Mesenchymal stem cell (in vitro differentiated cells and primary cell): Measurements from ENCODE around the gene VWA3B. TPM values are rescaled to one million over a fixed set of nuclear protein-coding genes. Genes with fewer than 3 reads are reported as not detected.

Experiments
- DNase-seq: peaks from one replicate; pipeline ENCODE4 v3.0.0-alpha.2; 2013
- H2AFZ ChIP-seq: one replicate; pipeline ENCODE4 v1.6.1; 2013; ENCODE audit warnings: low read depth, mild to moderate bottlenecking, control low read depth, inconsistent platforms, low read length, moderate library complexity
- H2AK5ac ChIP-seq: 2 replicates; pipeline ENCODE4 v1.6.1; 2013; ENCODE audit warnings: low read length, moderate library complexity, mild to moderate bottlenecking, inconsistent platforms; ENCODE audit not compliant: severe bottlenecking
- H2BK120ac ChIP-seq: one replicate; pipeline ENCODE4 v1.6.1; 2013; ENCODE audit warnings: low read depth, mild to moderate bottlenecking, inconsistent platforms, low read length, moderate library complexity
- H2BK12ac ChIP-seq, 2 experiments: one replicate each; pipeline ENCODE4 v1.6.1; 2013; ENCODE audit warnings: inconsistent platforms in 2 of 2, low read length in 2 of 2, mild to moderate bottlenecking in 2 of 2, moderate library complexity in 2 of 2, control low read depth in 1 of 2
- H2BK15ac ChIP-seq: one replicate; pipeline ENCODE4 v1.6.1; 2013; ENCODE audit warnings: mild to moderate bottlenecking, low read depth, inconsistent platforms; ENCODE audit not compliant: poor library complexity, severe bottlenecking
- H2BK5ac ChIP-seq: 2 replicates; pipeline ENCODE4 v1.6.1; 2013; ENCODE audit warnings: low read depth, mild to moderate bottlenecking, low read length, control low read depth, inconsistent platforms; ENCODE audit not compliant: poor library complexity, severe bottlenecking
- H3K14ac ChIP-seq, 2 experiments: one replicate each; pipeline ENCODE4 v1.6.1; 2013; ENCODE audit warnings: inconsistent platforms in 2 of 2, low read length in 2 of 2, control low read depth in 1 of 2, mild to moderate bottlenecking in 1 of 2, moderate library complexity in 1 of 2
- H3K18ac ChIP-seq, 2 experiments: one replicate each; pipeline ENCODE4 v1.6.1; 2013; ENCODE audit warnings: inconsistent platforms in 2 of 2, low read length in 2 of 2, control low read depth in 1 of 2, low read depth in 1 of 2, mild to moderate bottlenecking in 1 of 2
- H3K23ac ChIP-seq, 2 experiments: one replicate each; pipeline ENCODE4 v1.6.1; 2013; ENCODE audit warnings: inconsistent platforms in 2 of 2, low read length in 2 of 2, mild to moderate bottlenecking in 2 of 2, moderate library complexity in 2 of 2, control low read depth in 1 of 2
- H3K27ac ChIP-seq: 2 replicates; pipeline ENCODE4 v1.5.1; 2013; ENCODE audit warnings: mild to moderate bottlenecking, moderate library complexity, low read length, control low read depth, inconsistent platforms; ENCODE audit not compliant: poor library complexity, severe bottlenecking
- H3K27me3 ChIP-seq, 2 experiments: 2 replicates each; pipeline versions ENCODE4 v1.6.1 to v1.7.0; 2013; ENCODE audit warnings: low read length in 2 of 2, mild to moderate bottlenecking in 2 of 2, moderate library complexity in 2 of 2, control low read depth in 1 of 2, inconsistent platforms in 1 of 2; ENCODE audit not compliant: control insufficient read depth in 1 of 2, insufficient read depth in 1 of 2
- H3K36me3 ChIP-seq, 2 experiments: 2 replicates each; pipeline versions ENCODE4 v1.6.1 to v1.7.0; 2013; ENCODE audit warnings: low read length in 2 of 2, control low read depth in 1 of 2, inconsistent platforms in 1 of 2, low read depth in 1 of 2, mild to moderate bottlenecking in 1 of 2; ENCODE audit not compliant: insufficient read depth in 2 of 2, control insufficient read depth in 1 of 2
- H3K4ac ChIP-seq, 2 experiments: one replicate each; pipeline ENCODE4 v1.6.1; 2013; ENCODE audit warnings: inconsistent platforms in 2 of 2, low read length in 2 of 2, mild to moderate bottlenecking in 2 of 2, moderate library complexity in 2 of 2, control low read depth in 1 of 2, low read depth in 1 of 2
- H3K4me1 ChIP-seq: 2 replicates; pipeline ENCODE4 v1.6.1; 2013; ENCODE audit warnings: low read depth, low read length, control low read depth; ENCODE audit not compliant: control insufficient read depth, insufficient read depth
- H3K4me2 ChIP-seq: 2 replicates; pipeline ENCODE4 v1.6.1; 2013; ENCODE audit warnings: low read length, mild to moderate bottlenecking, inconsistent platforms; ENCODE audit not compliant: poor library complexity, severe bottlenecking
- H3K4me3 ChIP-seq, 2 experiments: 2 replicates each; pipeline versions ENCODE4 v1.5.1 to v1.7.0; 2013; ENCODE audit warnings: low read length in 2 of 2, mild to moderate bottlenecking in 2 of 2, control low read depth in 1 of 2, low read depth in 1 of 2; ENCODE audit not compliant: insufficient read depth in 1 of 2
- H3K79me1 ChIP-seq: replicated peaks from 2 replicates; pipeline ENCODE4 v1.6.1; 2013; ENCODE audit warnings: mild to moderate bottlenecking, control low read depth, low read length, inconsistent platforms; ENCODE audit not compliant: poor library complexity, severe bottlenecking
- H3K9ac ChIP-seq: 2 replicates; pipeline ENCODE4 v1.7.0; 2013; ENCODE audit warnings: mild to moderate bottlenecking, low read length, moderate library complexity
- H3K9me3 ChIP-seq: 2 replicates; pipeline ENCODE4 v1.7.0; 2013; ENCODE audit warnings: mild to moderate bottlenecking, low read length; ENCODE audit not compliant: control insufficient read depth
- H4K8ac ChIP-seq: one replicate; pipeline ENCODE4 v1.6.1; 2013; ENCODE audit warnings: inconsistent platforms, mild to moderate bottlenecking, low read length, moderate library complexity
- H4K91ac ChIP-seq: one replicate; pipeline ENCODE4 v1.6.1; 2013; ENCODE audit warnings: mild to moderate bottlenecking, low read length, inconsistent platforms
- WGBS: methylation state at CpG from one replicate; pipeline ENCODE4 v1.1.7; 2013; ENCODE audit warnings: mixed read lengths; 5-methylcytosine and 5-hydroxymethylcytosine counted together
- polyA plus RNA-seq, 2 experiments: library from polyadenylated mRNA; stranded (reverse); fragments of 200-250 nt; gene quantifications; one replicate each; pipeline ENCODE4 v1.2.3, GENCODE V29; 2013

The VWA3B gene, protein sequence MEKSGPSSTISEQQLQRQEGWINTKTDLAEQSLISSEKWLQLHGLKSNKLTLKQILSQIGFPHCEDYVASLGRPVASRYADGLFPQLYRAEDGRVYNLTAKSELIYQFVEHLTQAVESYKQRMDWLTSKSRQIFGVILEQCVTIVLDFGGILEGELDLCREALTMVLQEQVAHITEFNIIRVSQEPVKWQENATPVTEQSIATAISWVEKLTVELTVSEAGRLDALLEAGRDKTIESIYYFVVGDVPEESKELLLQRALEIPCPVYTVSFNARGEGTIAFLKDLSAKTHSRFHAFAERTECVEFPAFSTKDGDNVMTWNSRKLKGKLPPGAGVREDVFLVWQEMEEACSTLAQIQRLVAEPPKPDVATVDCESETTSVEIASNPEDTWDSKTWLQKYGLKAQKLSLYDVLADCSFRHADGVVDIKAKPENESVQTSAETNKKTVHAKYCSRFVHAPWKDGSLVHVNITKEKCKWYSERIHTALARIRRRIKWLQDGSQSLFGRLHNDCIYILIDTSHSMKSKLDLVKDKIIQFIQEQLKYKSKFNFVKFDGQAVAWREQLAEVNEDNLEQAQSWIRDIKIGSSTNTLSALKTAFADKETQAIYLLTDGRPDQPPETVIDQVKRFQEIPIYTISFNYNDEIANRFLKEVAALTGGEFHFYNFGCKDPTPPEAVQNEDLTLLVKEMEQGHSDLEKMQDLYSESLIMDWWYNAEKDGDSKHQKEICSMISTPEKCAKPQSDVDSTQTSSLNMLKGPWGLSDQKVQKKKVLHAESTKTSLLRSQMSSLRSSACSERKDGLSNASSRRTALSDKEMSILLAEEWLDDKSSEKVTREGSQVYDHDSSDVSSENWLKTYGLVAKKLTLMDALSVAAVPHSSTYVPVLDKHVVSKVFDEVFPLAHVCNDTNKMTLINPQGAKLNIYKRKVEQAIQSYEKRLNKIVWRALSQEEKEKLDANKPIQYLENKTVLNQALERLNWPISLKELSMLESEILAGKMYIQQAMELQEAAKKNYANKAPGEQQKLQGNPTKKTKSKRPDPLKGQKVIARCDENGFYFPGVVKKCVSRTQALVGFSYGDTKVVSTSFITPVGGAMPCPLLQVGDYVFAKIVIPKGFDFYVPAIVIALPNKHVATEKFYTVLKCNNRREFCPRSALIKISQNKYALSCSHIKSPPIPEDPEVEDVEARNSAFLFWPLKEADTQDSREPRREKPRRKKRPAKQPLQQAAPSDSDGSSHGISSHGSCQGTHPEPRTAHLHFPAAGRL (N-terminal part only)
- polyA plus RNA-seq (2013, experiment 1 of 2), result not detected
- polyA plus RNA-seq (2013, experiment 2 of 2), result not detected

DNA sequence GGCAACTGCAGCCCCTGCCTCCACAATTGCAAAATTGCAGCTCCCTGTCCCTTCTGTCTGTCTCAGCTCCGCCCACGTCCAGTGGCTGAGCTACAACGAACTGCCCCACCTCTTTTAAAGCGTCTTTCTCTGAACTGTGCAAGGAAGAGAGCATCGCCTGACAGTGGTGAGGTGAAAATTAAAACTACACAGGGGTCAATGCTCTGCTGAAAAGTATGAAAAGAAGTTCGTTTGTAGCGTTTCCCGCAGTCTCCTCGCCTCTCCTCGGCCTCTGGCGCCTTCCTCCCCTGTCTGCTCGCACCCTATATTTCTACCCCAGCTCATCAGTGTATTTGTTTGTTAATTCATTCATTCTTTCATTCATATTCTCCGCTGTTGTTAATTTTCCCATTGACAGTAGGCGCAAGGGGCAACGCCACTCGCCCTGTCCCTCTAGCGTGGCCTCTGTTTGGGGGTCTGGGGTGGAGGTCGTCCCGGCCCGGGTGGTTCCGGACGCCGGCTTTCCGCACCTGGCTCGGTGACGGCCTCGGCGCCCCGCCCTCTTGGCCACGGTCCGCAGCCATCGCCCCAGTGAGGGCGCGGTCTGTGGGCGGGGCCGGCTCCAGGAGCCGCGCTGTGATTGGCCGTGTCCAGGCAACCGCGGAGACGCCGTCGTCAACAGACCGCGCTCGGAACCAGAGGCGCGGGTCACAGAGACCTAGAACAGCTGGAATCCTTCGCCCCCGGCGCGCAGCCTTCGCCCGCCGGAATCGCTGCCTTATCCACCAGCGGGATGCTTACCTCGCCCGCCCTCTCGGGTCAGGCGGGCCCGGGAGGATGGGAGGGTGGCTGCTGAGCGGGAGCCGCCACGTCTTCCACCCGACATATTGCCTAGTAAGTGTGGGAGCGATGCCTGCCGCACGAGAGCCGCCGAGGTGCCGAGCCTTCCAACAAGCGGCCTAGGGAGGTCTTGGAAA, at the start of gene VWA3B:
Gene VWA3B, plus strand, starts transcription at position 677 of the 956 bp plus-strand sequence. CDS start 5,926 bp downstream, outside the sequence.
- Histone ChIP-seq H3K27ac (no peak within 1 kb of the TSS), H4K91ac (no peak within 1 kb of the TSS), H4K8ac (peak within 1 kb of the TSS; percentile 12), H2BK120ac (no peak within 1 kb of the TSS), H2AK5ac (no peak within 1 kb of the TSS), H3K9ac (peak within 1 kb of the TSS; percentile 82), H3K4me1 (peaks cover 12% of the 10 kb centered on the region), H2AFZ (peak within 1 kb of the TSS; percentile 53), H2BK15ac (peak within 1 kb of the TSS; percentile 41), H3K27me3 (peaks cover 37 to 62% of the 10 kb centered on the region in 2 experiments), H3K4ac (no peak within 1 kb of the TSS), H3K36me3 (no peaks in the 10 kb centered on the region), H2BK12ac (peak within 1 kb of the TSS in 1 of 2 experiments; percentile 13), H3K18ac (peak within 1 kb of the TSS in 1 of 2 experiments; percentile 29), H2BK5ac (no peak within 1 kb of the TSS), H3K23ac (peak within 1 kb of the TSS in 1 of 2 experiments; percentile 79), H3K9me3 (no peaks in the 10 kb centered on the region), H3K79me1 (no peaks in the 10 kb centered on the region), H3K4me2 (peak within 1 kb of the TSS; percentile 74), H3K4me3 (peak within 1 kb of the TSS; percentile 53 to 79), H3K14ac (peak within 1 kb of the TSS in 1 of 2 experiments; percentile 48)
- DNase-seq, result peak; percentile 60
- 2% methylated on average over 62 of the region's 74 CpGs for WGBS

DNA sequence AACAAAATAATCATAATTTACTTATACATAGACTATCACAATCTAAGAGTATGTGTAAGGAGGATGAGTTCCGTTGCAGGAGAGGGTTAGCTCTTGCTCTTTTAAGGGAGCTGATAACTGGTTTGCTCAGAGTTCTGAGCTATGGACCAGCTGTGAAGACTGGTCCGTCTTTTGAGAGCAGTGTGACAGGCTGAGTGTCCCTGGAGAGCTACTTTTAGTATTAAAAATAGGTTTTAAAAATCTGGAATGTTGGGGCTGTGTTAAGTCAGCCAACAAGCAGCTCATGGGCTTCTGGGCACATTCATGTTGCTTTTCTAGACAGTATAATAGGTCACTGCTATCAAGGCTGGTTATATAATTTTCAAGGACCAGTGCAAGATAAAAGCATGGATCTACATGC, 49.8 kb upstream of the VWA3B start:
- H3K9me3 ChIP-seq, result no peaks in the 10 kb centered on the region
- 66% methylated on average over 2 of the region's 2 CpGs for WGBS
- H2BK120ac ChIP-seq, result no peak overlapping the region

GRCh38 chr2:98037666-98038336, 49.2 kb upstream of the VWA3B start:
- H3K27me3 ChIP-seq, result peaks cover 0 to 16% of the 10 kb centered on the region in 2 experiments
- H4K91ac ChIP-seq, result no peak overlapping the region
- H3K79me1 ChIP-seq, result no peaks in the 10 kb centered on the region
- no peak overlapping the region for H2AFZ ChIP-seq
- H3K27ac ChIP-seq, result no peak overlapping the region
- no peak overlapping the region for H3K14ac ChIP-seq
- no peak overlapping the region for H3K18ac ChIP-seq
- no peak overlapping the region for H2BK12ac ChIP-seq
- no peak overlapping the region for H3K4ac ChIP-seq
- 70% methylated on average over 2 of the region's 2 CpGs for WGBS
- no peak overlapping the region for H2BK5ac ChIP-seq
- no peak for DNase-seq
- no peak overlapping the region for H3K4me2 ChIP-seq
- H3K4me3 ChIP-seq, result no peak overlapping the region
- no peak overlapping the region for H2AK5ac ChIP-seq
- peaks cover 2% of the 10 kb centered on the region for H3K4me1 ChIP-seq
- no peaks in the 10 kb centered on the region for H3K9me3 ChIP-seq
- no peak overlapping the region for H3K23ac ChIP-seq
- no peak overlapping the region for H3K9ac ChIP-seq
- no peaks in the 10 kb centered on the region for H3K36me3 ChIP-seq
- no peak overlapping the region for H4K8ac ChIP-seq
- H2BK15ac ChIP-seq, result no peak overlapping the region
- H2BK120ac ChIP-seq, result no peak overlapping the region

More for the DNA sequence above, 49.8 kb upstream of the VWA3B start:
- Histone ChIP-seq H2BK5ac (no peak overlapping the region), H4K8ac (no peak overlapping the region), H3K4ac (no peak overlapping the region), H2AFZ (no peak overlapping the region), H4K91ac (no peak overlapping the region), H2BK12ac (no peak overlapping the region), H3K27me3 (peaks cover 0 to 16% of the 10 kb centered on the region in 2 experiments), H3K23ac (no peak overlapping the region), H3K79me1 (no peaks in the 10 kb centered on the region), H3K36me3 (no peaks in the 10 kb centered on the region), H3K4me3 (no peak overlapping the region), H3K18ac (no peak overlapping the region), H2BK15ac (no peak overlapping the region), H3K27ac (no peak overlapping the region), H3K4me2 (no peak overlapping the region), H3K9ac (no peak overlapping the region), H3K4me1 (peaks cover 2% of the 10 kb centered on the region), H3K14ac (no peak overlapping the region), H2AK5ac (no peak overlapping the region)
- DNase-seq, result no peak
